Mammary epithelial cell (primary cell): Measurements from ENCODE around the gene PEX5.

Experiments used
- CTCF ChIP-seq, 2 donors: IDR thresholded peaks in 1 of 2; conservative IDR thresholded peaks in 1 of 2; 2 replicates each; pipeline ENCODE4 v1.5.1; 2011 to 2012; ENCODE audit warnings: inconsistent platforms in 2 of 2, low read length in 2 of 2, mild to moderate bottlenecking in 2 of 2, control low read depth in 1 of 2, low read depth in 1 of 2; ENCODE audit not compliant: insufficient read depth in 1 of 2; ENCODE audit errors: extremely low read depth in 1 of 2
- EZH2 ChIP-seq: IDR thresholded peaks from 2 replicates; pipeline ENCODE4 v1.6.1; 2012; ENCODE audit warnings: low read length, inconsistent platforms, borderline replicate concordance

DNA sequence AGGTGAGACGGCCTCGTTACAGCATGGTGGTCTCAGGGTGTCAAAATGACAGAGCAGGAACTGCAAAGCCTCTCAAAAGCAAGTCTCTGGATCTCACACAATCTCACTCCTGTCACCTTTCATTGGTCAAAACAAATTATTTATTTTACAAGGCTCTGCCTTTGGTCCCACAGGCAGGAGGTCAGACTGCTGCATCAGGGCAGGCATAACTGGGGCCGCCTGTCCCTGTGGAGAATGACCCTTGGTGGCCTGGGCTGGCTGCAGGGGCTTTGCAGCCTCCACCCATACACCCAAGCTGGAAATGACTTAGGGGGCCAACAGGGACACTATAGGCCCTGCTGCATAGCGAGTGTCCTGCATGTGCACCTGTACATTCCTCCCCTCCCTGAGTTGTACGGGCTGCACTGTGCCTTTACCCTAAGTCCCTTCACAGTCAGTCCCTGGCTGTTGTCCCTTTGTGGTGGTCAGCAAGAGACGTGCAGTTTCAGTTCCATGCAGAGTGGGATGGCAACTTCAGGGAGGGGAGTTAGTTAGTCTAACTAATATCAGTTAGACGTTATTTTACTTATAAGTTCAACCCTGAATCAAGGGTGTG is 28.1 kb downstream of the PEX5 start:
- no peak for TF ChIP-seq CTCF (conservative IDR thresholded peaks at IDR 0.05 in 1 of 2, IDR thresholded peaks at IDR 0.05 in 1 of 2; ENCODE audit: extremely low read depth in 1 of 2, insufficient read depth in 1 of 2, low read depth in 1 of 2, low read length in 2 of 2)
- no peak for TF ChIP-seq EZH2
